Measurements from ENCODE around the gene C2orf49. TPM values are rescaled to one million over a fixed set of nuclear protein-coding genes. Genes with fewer than 3 reads are reported as not detected.
"Not testable (repeated sequence)": the region's sequence is repeated elsewhere in the genome, so short reads cannot be mapped to it uniquely, and the experiment has no call there.

Gene C2orf49
- polyA plus RNA-seq, 1 experiment, result 20.3 TPM

GRCh38 chr2:105324732-105325131 is 12.6 kb upstream of the C2orf49 start:
- ChIA-PET POLR2A (no interaction called here), CTCF (interaction anchor here (0.9 to 1.4 kb wide), 3 partner anchors 9 to 37 kb away, joined by 3 to 4 read pairs (median 4); no protein-coding TSS in a partner anchor)
- Histone ChIP-seq H3K9me3 (ENCODE audit: control insufficient read depth, insufficient read depth, low read length) (no peaks in the 10 kb centered on the region), H3K4me3 (ENCODE audit: low read depth, low read length) (no peak overlapping the region), H3K27me3 (ENCODE audit: control insufficient read depth, insufficient read depth, low read length) (no peaks in the 10 kb centered on the region), H3K27ac (ENCODE audit: low read depth, low read length) (peak overlapping the region; percentile 68)
- TF ChIP-seq CTCF (IDR thresholded peaks at IDR 0.05; ENCODE audit: low read depth, low read length), result no peak
- no peak for DNase-seq (ENCODE audit: low read depth, low spot score)

DNA sequence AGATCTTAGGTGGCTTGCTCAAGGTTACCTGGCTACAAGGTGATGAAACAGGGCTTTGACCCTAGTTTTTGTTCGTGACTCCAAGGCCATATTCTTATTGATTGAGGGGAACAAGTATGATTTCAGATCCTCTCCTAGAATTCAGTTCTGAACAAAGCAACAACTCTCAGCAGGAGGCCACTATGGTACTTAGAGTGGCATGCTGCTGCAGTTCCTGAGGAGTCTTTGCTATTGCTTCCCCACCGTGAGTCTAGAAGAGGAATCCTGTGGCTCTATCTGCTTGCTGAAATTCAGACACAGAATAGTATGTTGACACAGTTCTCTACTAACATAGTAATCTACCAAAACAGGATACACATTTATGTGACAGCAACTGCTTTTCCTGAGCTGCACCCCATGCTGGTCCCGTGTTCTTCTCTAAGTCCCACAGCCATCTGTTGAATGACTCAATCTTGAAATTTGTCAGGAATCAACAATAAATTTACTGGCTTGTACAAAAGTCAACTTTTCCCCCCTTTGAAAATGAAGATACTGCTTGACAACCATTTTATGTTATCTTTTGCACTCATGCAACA is 11.9 kb upstream of the C2orf49 start:
- Histone ChIP-seq H3K27me3 (ENCODE audit: control insufficient read depth, insufficient read depth, low read length) (no peaks in the 10 kb centered on the region), H3K4me3 (ENCODE audit: low read depth, low read length) (no peak overlapping the region), H3K9me3 (ENCODE audit: control insufficient read depth, insufficient read depth, low read length) (no peaks in the 10 kb centered on the region), H3K27ac (ENCODE audit: low read depth, low read length) (peak overlapping the region; percentile 68)
- TF ChIP-seq CTCF (IDR thresholded peaks at IDR 0.05; ENCODE audit: low read depth, low read length), result no peak
- ChIA-PET CTCF (interaction anchor here (0.9 to 1.4 kb wide), 2 partner anchors 30 to 38 kb away, joined by 4 read pairs; no protein-coding TSS in a partner anchor), POLR2A (no interaction called here)
- no peak for DNase-seq (ENCODE audit: low read depth, low spot score)

DNA sequence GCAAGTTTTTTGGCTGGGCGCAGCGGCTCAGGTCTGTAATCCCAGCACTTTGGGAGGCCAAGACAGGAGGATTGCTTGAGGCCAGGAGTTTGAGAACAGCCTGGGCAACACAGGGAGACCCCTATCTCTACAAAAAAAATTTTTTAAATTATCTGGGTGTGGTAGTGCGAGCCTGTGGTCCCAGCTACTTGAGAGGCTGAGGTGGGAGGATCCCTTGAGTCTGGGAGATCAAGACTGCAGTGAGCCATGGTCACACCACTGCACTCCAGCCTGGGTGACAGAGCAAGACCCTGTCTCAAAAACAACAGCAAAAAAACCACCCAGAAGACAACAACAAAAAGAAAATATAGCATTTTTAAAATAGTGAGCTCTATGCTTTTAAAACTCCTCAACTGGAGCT is 10.1 kb upstream of the C2orf49 start:
- not testable (repeated sequence) for H3K9me3 ChIP-seq (ENCODE audit: control insufficient read depth, insufficient read depth, low read length); DNase-seq (ENCODE audit: low read depth, low spot score); H3K27me3 ChIP-seq (ENCODE audit: control insufficient read depth, insufficient read depth, low read length); H3K4me3 ChIP-seq (ENCODE audit: low read depth, low read length); H3K27ac ChIP-seq (ENCODE audit: low read depth, low read length)
- CTCF ChIA-PET, result interaction anchor here (0.9 to 3.5 kb wide), 2 partner anchors 18 to 194 kb away, joined by 9 to 13 read pairs; no protein-coding TSS in a partner anchor
- POLR2A ChIA-PET, result interaction anchor here (0.6 kb wide), 1 partner anchor 64 kb away, joined by 4 read pairs; no protein-coding TSS in a partner anchor

DNA sequence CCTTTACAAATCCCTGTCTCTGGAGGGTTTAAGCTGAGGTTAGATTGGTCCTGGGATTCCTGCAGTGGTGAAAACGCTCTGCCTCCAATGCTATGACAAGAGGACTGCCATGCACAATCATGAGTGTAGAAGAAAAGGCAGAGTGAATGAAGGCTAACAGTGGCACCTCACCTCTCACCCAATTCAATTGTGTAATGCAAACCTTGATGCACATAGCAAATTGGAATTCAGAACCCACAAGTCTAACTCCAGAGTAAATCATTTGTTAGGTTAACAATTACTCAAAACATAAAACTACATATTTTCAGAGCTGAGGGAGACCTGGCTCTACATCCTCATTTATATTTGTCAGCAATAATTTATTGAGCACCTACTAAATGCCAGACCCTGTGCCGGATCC is 9.7 kb upstream of the C2orf49 start:
- DNase-seq (ENCODE audit: low read depth, low spot score), result no peak
- Histone ChIP-seq H3K27ac (ENCODE audit: low read depth, low read length) (no peak overlapping the region), H3K4me3 (ENCODE audit: low read depth, low read length) (no peak overlapping the region), H3K9me3 (ENCODE audit: control insufficient read depth, insufficient read depth, low read length) (no peaks in the 10 kb centered on the region), H3K27me3 (ENCODE audit: control insufficient read depth, insufficient read depth, low read length) (no peaks in the 10 kb centered on the region)
- POLR2A ChIA-PET, result interaction anchor here (0.6 kb wide), 1 partner anchor 63 kb away, joined by 4 read pairs; no protein-coding TSS in a partner anchor
- CTCF ChIA-PET, result interaction anchor here (0.6 to 3.5 kb wide), 3 partner anchors 13 to 194 kb away, joined by 3 to 13 read pairs (median 9); no protein-coding TSS in a partner anchor
- no peak for TF ChIP-seq CTCF (IDR thresholded peaks at IDR 0.05; ENCODE audit: low read depth, low read length)

- no peaks in the 10 kb centered on the region for H3K9me3 ChIP-seq (ENCODE audit: control insufficient read depth, insufficient read depth, low read length)
- no peak for TF ChIP-seq CTCF (IDR thresholded peaks at IDR 0.05; ENCODE audit: low read depth, low read length)
- POLR2A ChIA-PET, result interaction anchor here (1.3 kb wide), 1 partner anchor 9 kb away, joined by 4 read pairs; the partner anchor contains the start of gene C2orf49
- CTCF ChIA-PET, result interaction anchor here (0.6 to 3.5 kb wide), 3 partner anchors 13 to 193 kb away, joined by 3 to 13 read pairs (median 9); no protein-coding TSS in a partner anchor
- no peaks in the 10 kb centered on the region for H3K27me3 ChIP-seq (ENCODE audit: control insufficient read depth, insufficient read depth, low read length)
- no peak for DNase-seq (ENCODE audit: low read depth, low spot score)
- H3K27ac ChIP-seq (ENCODE audit: low read depth, low read length), result peak overlapping the region; percentile 2
- H3K4me3 ChIP-seq (ENCODE audit: low read depth, low read length), result peak overlapping the region; percentile 84
Measured at GRCh38 chr2:105328281-105329196, 8.8 kb upstream of the C2orf49 start.
